Measurements from ENCODE around the gene KCNJ10. TPM values are rescaled to one million over a fixed set of nuclear protein-coding genes. Genes with fewer than 3 reads are reported as not detected.

The KCNJ10 gene
- total RNA-seq, 1 donor from 2014 or later: not detected

- no peak for TF ChIP-seq CTCF (IDR thresholded peaks at IDR 0.05; ENCODE audit: unreplicated experiment)
- peaks cover 3% of the 10 kb centered on the region for H3K36me3 Mint-ChIP-seq (ENCODE audit: low read depth, unreplicated experiment)
- peaks cover 24% of the 10 kb centered on the region for H3K4me1 Mint-ChIP-seq (ENCODE audit: unreplicated experiment)
- DNase-seq (ENCODE audit: low spot score): peak; percentile 26
- H3K27ac Mint-ChIP-seq (ENCODE audit: unreplicated experiment): peak overlapping the region; percentile 77
- peak overlapping the region; percentile 99 for H3K4me3 Mint-ChIP-seq (ENCODE audit: unreplicated experiment)
- no peaks in the 10 kb centered on the region for H3K9me3 Mint-ChIP-seq (ENCODE audit: unreplicated experiment)
- peaks cover 10% of the 10 kb centered on the region for H3K27me3 Mint-ChIP-seq (ENCODE audit: unreplicated experiment)
These were observed 39.1 kb downstream of the KCNJ10 start for GRCh38 chr1:160030657-160031364.

- Mint-ChIP-seq H3K4me3 (ENCODE audit: unreplicated experiment) (no peak overlapping the region), H3K36me3 (ENCODE audit: low read depth, unreplicated experiment) (peaks cover 3% of the 10 kb centered on the region), H3K4me1 (ENCODE audit: unreplicated experiment) (peaks cover 24% of the 10 kb centered on the region), H3K27ac (ENCODE audit: unreplicated experiment) (no peak overlapping the region), H3K27me3 (ENCODE audit: unreplicated experiment) (peaks cover 9% of the 10 kb centered on the region), H3K9me3 (ENCODE audit: unreplicated experiment) (no peaks in the 10 kb centered on the region)
- DNase-seq (ENCODE audit: low spot score): no peak
- TF ChIP-seq CTCF (IDR thresholded peaks at IDR 0.05; ENCODE audit: unreplicated experiment): no peak
These were observed 41.5 kb downstream of the KCNJ10 start for GRCh38 chr1:160028426-160028825.

GRCh38 chr1:160025314-160025713 lies 44.6 kb downstream of the KCNJ10 start:
- H3K36me3 Mint-ChIP-seq (ENCODE audit: low read depth, unreplicated experiment): no peaks in the 10 kb centered on the region
- H3K27ac Mint-ChIP-seq (ENCODE audit: unreplicated experiment): no peak overlapping the region
- no peaks in the 10 kb centered on the region for H3K27me3 Mint-ChIP-seq (ENCODE audit: unreplicated experiment)
- TF ChIP-seq CTCF (IDR thresholded peaks at IDR 0.05; ENCODE audit: unreplicated experiment): no peak
- H3K9me3 Mint-ChIP-seq (ENCODE audit: unreplicated experiment): no peaks in the 10 kb centered on the region
- H3K4me1 Mint-ChIP-seq (ENCODE audit: unreplicated experiment): peaks cover 8% of the 10 kb centered on the region
- H3K4me3 Mint-ChIP-seq (ENCODE audit: unreplicated experiment): no peak overlapping the region
- no peak for DNase-seq (ENCODE audit: low spot score)

GRCh38 chr1:160024195-160024905 lies 45.6 kb downstream of the KCNJ10 start:
- no peak overlapping the region for H3K4me3 Mint-ChIP-seq (ENCODE audit: unreplicated experiment)

More at GRCh38 chr1:160024195-160024905, 45.6 kb downstream of the KCNJ10 start:
- Mint-ChIP-seq H3K27me3 (ENCODE audit: unreplicated experiment) (no peaks in the 10 kb centered on the region), H3K9me3 (ENCODE audit: unreplicated experiment) (no peaks in the 10 kb centered on the region), H3K27ac (ENCODE audit: unreplicated experiment) (no peak overlapping the region), H3K36me3 (ENCODE audit: low read depth, unreplicated experiment) (no peaks in the 10 kb centered on the region), H3K4me1 (ENCODE audit: unreplicated experiment) (peaks cover 6% of the 10 kb centered on the region)
- no peak for DNase-seq (ENCODE audit: low spot score)
- no peak for TF ChIP-seq CTCF (IDR thresholded peaks at IDR 0.05; ENCODE audit: unreplicated experiment)
